ENCODE measurements around the gene LYPD6B. TPM values are rescaled to one million over a fixed set of nuclear protein-coding genes. Genes with fewer than 3 reads are reported as not detected.

LYPD6B gene, protein sequence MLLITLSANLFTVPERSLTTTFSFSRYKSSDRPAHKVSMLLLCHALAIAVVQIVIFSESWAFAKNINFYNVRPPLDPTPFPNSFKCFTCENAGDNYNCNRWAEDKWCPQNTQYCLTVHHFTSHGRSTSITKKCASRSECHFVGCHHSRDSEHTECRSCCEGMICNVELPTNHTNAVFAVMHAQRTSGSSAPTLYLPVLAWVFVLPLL
- total RNA-seq (not detected), total RNA-seq (0 to 0.19 (median 0) reads per million in 29 experiments)
- 0.20 TPM for total RNA-seq (2013)

- Mint-ChIP-seq H3K36me3 (no peaks in the 10 kb centered on the region), H3K9me3 (no peaks in the 10 kb centered on the region), H3K4me1 (peaks cover 5 to 6% (median 6%) of the 10 kb centered on the region in 3 donors), H3K27me3 (peaks cover 36 to 51% of the 10 kb centered on the region in 2 donors), H3K4me3 (peak within 1 kb of the TSS; percentile 13 to 43 (median 34)), H3K27ac (no peak within 1 kb of the TSS)
- peak; percentile 21 to 44 (median 36) for ATAC-seq (replicated peaks in 1 of 4)
- Histone ChIP-seq H3K4me1 (ENCODE audit: control insufficient read depth in 1 of 2, extremely low read depth in 1 of 2, insufficient read depth in 2 of 2, low read length in 2 of 2) (peaks cover 0 to 4% of the 10 kb centered on the region in 2 experiments), H3K27ac (ENCODE audit: low read length) (no peak within 1 kb of the TSS), H3K4me3 (ENCODE audit: control insufficient read depth in 1 of 2, extremely low read depth in 1 of 2, low read length in 1 of 2) (no peak within 1 kb of the TSS), H3K9me3 (no peaks in the 10 kb centered on the region), H3K36me3 (ENCODE audit: control insufficient read depth in 2 of 2, extremely low read depth in 1 of 2, insufficient read depth in 1 of 2, low read length in 1 of 2) (no peaks in the 10 kb centered on the region), H3K27me3 (replicated peaks in 1 of 2; ENCODE audit: control insufficient read depth in 2 of 2, extremely low read depth in 1 of 2, insufficient read depth in 2 of 2, low read length in 1 of 2) (peaks cover 5 to 51% of the 10 kb centered on the region in 2 experiments)
- ChIA-PET CTCF (interaction anchor here in 1 of 2 donors (0.7 kb wide), 1 partner anchor 548 kb away, joined by 3 read pairs; no protein-coding TSS in a partner anchor), POLR2A (no interaction called here)
- no peak for DNase-seq
- WGBS (ENCODE audit: insufficient coverage) = 4% methylated on average over 85 of the region's 85 CpGs
These were observed at the start of gene LYPD6B for GRCh38 chr2:149038442-149039212. Gene LYPD6B (plus strand): TSS chr2:149038699. CDS start chr2:149130949, 92,250 bp downstream.

DNA sequence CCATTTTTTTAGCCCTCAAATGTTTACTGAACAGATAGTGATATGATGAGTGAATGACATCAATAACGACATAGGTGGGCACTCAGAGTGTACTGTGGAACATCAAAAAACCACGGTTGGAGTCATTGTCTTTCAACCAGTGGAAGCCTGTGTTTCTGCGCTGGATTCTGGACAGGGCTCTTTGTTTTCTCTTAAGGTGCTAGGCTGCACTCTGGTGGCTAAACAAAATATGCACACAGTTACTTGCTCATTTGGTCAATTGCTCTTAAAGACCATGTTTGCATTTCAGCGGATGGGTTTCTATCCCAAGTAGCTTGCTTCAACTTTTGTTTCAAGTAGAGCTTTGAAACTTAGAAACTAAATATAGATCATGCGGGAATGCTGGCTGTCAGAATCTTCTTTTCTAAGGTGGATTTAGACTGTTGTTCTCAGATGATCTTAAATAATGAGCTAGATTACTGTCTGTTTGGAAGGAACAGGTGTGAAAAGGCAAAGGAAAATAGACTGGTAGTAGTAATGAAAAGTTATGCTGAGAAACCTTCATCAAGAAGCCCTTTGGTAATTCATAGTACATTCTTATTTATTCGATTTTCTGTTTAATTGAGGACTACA is 48.5 kb upstream of the LYPD6B start:
- CTCF ChIA-PET = interaction anchor here (0.7 to 1.9 kb wide), 12 partner anchors 63 to 1055 kb away, joined by 3 to 22 read pairs (median 4); no protein-coding TSS in a partner anchor
- Histone ChIP-seq H3K27ac (ENCODE audit: low read length) (no peak overlapping the region), H3K4me1 (ENCODE audit: control insufficient read depth in 1 of 2, extremely low read depth in 1 of 2, insufficient read depth in 2 of 2, low read length in 2 of 2) (no peaks in the 10 kb centered on the region), H3K36me3 (ENCODE audit: control insufficient read depth in 2 of 2, extremely low read depth in 1 of 2, insufficient read depth in 1 of 2, low read length in 1 of 2) (peaks cover 0 to 2% of the 10 kb centered on the region in 2 donors), H3K4me3 (ENCODE audit: control insufficient read depth in 1 of 2, extremely low read depth in 1 of 2, low read length in 1 of 2) (no peak overlapping the region), H3K27me3 (replicated peaks in 1 of 2; ENCODE audit: control insufficient read depth in 2 of 2, extremely low read depth in 1 of 2, insufficient read depth in 2 of 2, low read length in 1 of 2) (peaks cover 0 to 3% of the 10 kb centered on the region in 2 experiments), H3K9me3 (no peaks in the 10 kb centered on the region)
- Mint-ChIP-seq H3K4me3 (no peak overlapping the region), H3K9me3 (no peaks in the 10 kb centered on the region), H3K36me3 (peaks cover 21% of the 10 kb centered on the region), H3K27ac (no peak overlapping the region), H3K27me3 (no peaks in the 10 kb centered on the region), H3K4me1 (peaks cover 2 to 6% (median 4%) of the 10 kb centered on the region in 3 donors)
- DNase-seq (peak in 33 of 35 experiments; percentile 5 to 75 (median 42)), ATAC-seq (replicated peaks in 1 of 4) (peak; percentile 52 to 86 (median 79))
- 57% methylated on average over 2 of the region's 6 CpGs for WGBS (ENCODE audit: insufficient coverage)
- POLR2A ChIA-PET = interaction anchor here in 1 of 2 donors (0.6 kb wide), 1 partner anchor 420 kb away, joined by 3 read pairs; no protein-coding TSS in a partner anchor

DNA sequence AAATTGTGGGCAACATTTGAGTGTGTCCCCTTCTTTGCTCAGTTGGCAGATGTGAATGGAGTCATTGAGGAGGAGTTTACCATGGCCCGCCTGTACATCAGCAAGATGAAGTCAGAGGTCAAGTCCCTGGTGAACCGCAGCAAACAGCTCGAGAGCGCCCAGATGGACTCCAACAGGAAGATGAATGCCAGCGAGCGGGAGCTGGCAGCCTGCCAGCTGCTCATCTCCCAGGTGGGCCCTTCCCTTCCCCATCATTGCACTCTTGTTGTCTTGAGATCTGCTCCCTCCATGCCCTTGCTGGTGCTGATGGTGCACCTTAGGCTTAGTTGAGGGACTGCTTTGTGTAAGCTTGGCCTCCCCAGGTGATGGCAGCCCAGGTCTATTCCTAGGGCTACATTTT is 47.5 kb upstream of the LYPD6B start:
- DNase-seq (no peak), ATAC-seq (replicated peaks in 1 of 4) (no peak)
- Histone ChIP-seq H3K36me3 (ENCODE audit: control insufficient read depth in 2 of 2, extremely low read depth in 1 of 2, insufficient read depth in 1 of 2, low read length in 1 of 2) (peaks cover 0 to 2% of the 10 kb centered on the region in 2 donors), H3K4me1 (ENCODE audit: control insufficient read depth in 1 of 2, extremely low read depth in 1 of 2, insufficient read depth in 2 of 2, low read length in 2 of 2) (no peaks in the 10 kb centered on the region), H3K4me3 (ENCODE audit: control insufficient read depth in 1 of 2, extremely low read depth in 1 of 2, low read length in 1 of 2) (no peak overlapping the region), H3K9me3 (no peaks in the 10 kb centered on the region), H3K27me3 (replicated peaks in 1 of 2; ENCODE audit: control insufficient read depth in 2 of 2, extremely low read depth in 1 of 2, insufficient read depth in 2 of 2, low read length in 1 of 2) (peaks cover 0 to 3% of the 10 kb centered on the region in 2 experiments), H3K27ac (ENCODE audit: low read length) (no peak overlapping the region)
- Mint-ChIP-seq H3K36me3 (peaks cover 24% of the 10 kb centered on the region), H3K27me3 (no peaks in the 10 kb centered on the region), H3K4me1 (peaks cover 2 to 6% (median 4%) of the 10 kb centered on the region in 3 donors), H3K4me3 (no peak overlapping the region), H3K9me3 (no peaks in the 10 kb centered on the region), H3K27ac (no peak overlapping the region)
- ChIA-PET POLR2A (no interaction called here), CTCF (interaction anchor here in 1 of 2 donors (1.0 to 1.9 kb wide), 3 partner anchors 1002 to 1056 kb away, joined by 4 to 18 read pairs (median 5); no protein-coding TSS in a partner anchor)
- WGBS (ENCODE audit: insufficient coverage) = 92% methylated on average over 6 of the region's 6 CpGs

DNA sequence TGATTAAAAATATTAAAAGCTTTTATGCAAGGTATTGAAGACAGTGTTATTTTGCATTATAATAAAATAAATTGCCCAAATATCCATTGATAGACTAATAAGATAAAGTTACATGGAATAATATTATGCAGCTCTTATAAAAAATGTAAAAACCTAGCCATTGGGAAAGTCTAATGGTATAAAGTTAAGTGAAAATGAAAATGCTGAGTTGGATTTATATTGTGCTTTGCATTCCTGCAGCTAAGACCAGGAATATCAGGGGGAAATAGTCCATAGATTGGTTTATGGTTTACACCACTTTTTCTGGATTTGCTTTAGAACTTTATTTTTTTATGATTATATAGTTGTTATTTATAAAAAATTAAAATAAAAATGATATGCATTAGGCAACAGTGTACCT is 46.1 kb upstream of the LYPD6B start:
- H3K27ac Mint-ChIP-seq = no peak overlapping the region
- ChIA-PET POLR2A (no interaction called here), CTCF (interaction anchor here in 1 of 2 donors (1.2 kb wide), 2 partner anchors 1055 to 1058 kb away, joined by 3 to 4 read pairs; no protein-coding TSS in a partner anchor)
- Histone ChIP-seq H3K4me3 (ENCODE audit: control insufficient read depth in 1 of 2, extremely low read depth in 1 of 2, low read length in 1 of 2) (no peak overlapping the region), H3K9me3 (no peaks in the 10 kb centered on the region), H3K36me3 (ENCODE audit: control insufficient read depth in 2 of 2, extremely low read depth in 1 of 2, insufficient read depth in 1 of 2, low read length in 1 of 2) (peaks cover 0 to 2% of the 10 kb centered on the region in 2 donors), H3K4me1 (ENCODE audit: control insufficient read depth in 1 of 2, extremely low read depth in 1 of 2, insufficient read depth in 2 of 2, low read length in 2 of 2) (no peaks in the 10 kb centered on the region), H3K27me3 (replicated peaks in 1 of 2; ENCODE audit: control insufficient read depth in 2 of 2, extremely low read depth in 1 of 2, insufficient read depth in 2 of 2, low read length in 1 of 2) (peaks cover 0 to 3% of the 10 kb centered on the region in 2 experiments), H3K27ac (ENCODE audit: low read length) (no peak overlapping the region)
- H3K27me3 Mint-ChIP-seq = no peaks in the 10 kb centered on the region
- no peaks in the 10 kb centered on the region for H3K9me3 Mint-ChIP-seq
- no peak overlapping the region for H3K4me3 Mint-ChIP-seq
- peaks cover 24% of the 10 kb centered on the region for H3K36me3 Mint-ChIP-seq
- H3K4me1 Mint-ChIP-seq = peaks cover 2 to 6% (median 4%) of the 10 kb centered on the region in 3 donors
- DNase-seq (no peak), ATAC-seq (replicated peaks in 1 of 4) (no peak)

- H3K4me3 Mint-ChIP-seq = no peak overlapping the region
- peaks cover 2 to 6% (median 4%) of the 10 kb centered on the region in 3 donors for H3K4me1 Mint-ChIP-seq
- no peaks in the 10 kb centered on the region for H3K27me3 Mint-ChIP-seq
- Histone ChIP-seq H3K4me3 (ENCODE audit: control insufficient read depth in 1 of 2, extremely low read depth in 1 of 2, low read length in 1 of 2) (no peak overlapping the region), H3K36me3 (ENCODE audit: control insufficient read depth in 2 of 2, extremely low read depth in 1 of 2, insufficient read depth in 1 of 2, low read length in 1 of 2) (peaks cover 0 to 2% of the 10 kb centered on the region in 2 donors), H3K27me3 (replicated peaks in 1 of 2; ENCODE audit: control insufficient read depth in 2 of 2, extremely low read depth in 1 of 2, insufficient read depth in 2 of 2, low read length in 1 of 2) (peaks cover 0 to 3% of the 10 kb centered on the region in 2 experiments), H3K4me1 (ENCODE audit: control insufficient read depth in 1 of 2, extremely low read depth in 1 of 2, insufficient read depth in 2 of 2, low read length in 2 of 2) (no peaks in the 10 kb centered on the region), H3K9me3 (no peaks in the 10 kb centered on the region), H3K27ac (ENCODE audit: low read length) (no peak overlapping the region)
- no peak for DNase-seq
- H3K36me3 Mint-ChIP-seq = peaks cover 26% of the 10 kb centered on the region
- H3K9me3 Mint-ChIP-seq = no peaks in the 10 kb centered on the region
- ChIA-PET CTCF (interaction anchor here (0.5 to 1.2 kb wide), 6 partner anchors 23 to 1056 kb away, joined by 3 to 7 read pairs (median 3); no protein-coding TSS in a partner anchor), POLR2A (no interaction called here)
- ATAC-seq (replicated peaks in 1 of 4) = no peak
- no CpG with 5 or more reads among the region's 3 CpGs for WGBS (ENCODE audit: insufficient coverage)
- no peak overlapping the region for H3K27ac Mint-ChIP-seq
These were observed 45.1 kb upstream of the LYPD6B start for GRCh38 chr2:148993351-148993750.

GRCh38 chr2:148994341-148994740 is 44.2 kb upstream of the LYPD6B start:
- Mint-ChIP-seq H3K27me3 (no peaks in the 10 kb centered on the region), H3K9me3 (no peaks in the 10 kb centered on the region), H3K27ac (no peak overlapping the region), H3K36me3 (peaks cover 26% of the 10 kb centered on the region), H3K4me3 (no peak overlapping the region), H3K4me1 (peaks cover 2 to 6% (median 4%) of the 10 kb centered on the region in 3 donors)
- WGBS (ENCODE audit: insufficient coverage) = 100% methylated on average over 2 of the region's 8 CpGs
- Histone ChIP-seq H3K27me3 (replicated peaks in 1 of 2; ENCODE audit: control insufficient read depth in 2 of 2, extremely low read depth in 1 of 2, insufficient read depth in 2 of 2, low read length in 1 of 2) (peaks cover 0 to 3% of the 10 kb centered on the region in 2 experiments), H3K36me3 (ENCODE audit: control insufficient read depth in 2 of 2, extremely low read depth in 1 of 2, insufficient read depth in 1 of 2, low read length in 1 of 2) (peaks cover 0 to 2% of the 10 kb centered on the region in 2 donors), H3K4me3 (ENCODE audit: control insufficient read depth in 1 of 2, extremely low read depth in 1 of 2, low read length in 1 of 2) (no peak overlapping the region), H3K9me3 (no peaks in the 10 kb centered on the region), H3K27ac (ENCODE audit: low read length) (no peak overlapping the region), H3K4me1 (ENCODE audit: control insufficient read depth in 1 of 2, extremely low read depth in 1 of 2, insufficient read depth in 2 of 2, low read length in 2 of 2) (no peaks in the 10 kb centered on the region)
- ChIA-PET POLR2A (no interaction called here), CTCF (interaction anchor here in 1 of 2 donors (0.9 kb wide), 1 partner anchor 23 kb away, joined by 3 read pairs; no protein-coding TSS in a partner anchor)
- no peak for ATAC-seq (replicated peaks in 1 of 4)
- DNase-seq = no peak

Measured in T-cell (primary cell).